SK-N-MC (cell line): ENCODE results near the gene CACNA1A.

Source experiments
- DNase-seq: peaks from one replicate; pipeline ENCODE4 v3.0.0-alpha.2; 2011; ENCODE audit warnings: low read depth, low spot score
- H3K27ac ChIP-seq: fragments of 200-600 bp; sonication (generic); 2 replicates; pipeline ENCODE4 v1.5.1; 2016; ENCODE audit warnings: mixed run types
- H3K36me3 ChIP-seq: fragments of 200-600 bp; sonication (generic); 2 replicates; pipeline ENCODE4 v1.6.1; 2017; ENCODE audit warnings: antibody characterized with exemption, low read length, mixed read lengths; ENCODE audit not compliant: insufficient read depth
- H3K4me3 ChIP-seq: fragments of 200-600 bp; sonication (generic); 2 replicates; pipeline ENCODE4 v1.5.1; 2016
- H3K9ac ChIP-seq: fragments of 200-600 bp; sonication (generic); 2 replicates; pipeline ENCODE4 v1.8.0; 2017; ENCODE audit warnings: mixed run types, mixed read lengths; ENCODE audit not compliant: insufficient read length
- H3K9me3 ChIP-seq: fragments of 200-600 bp; sonication (generic); 2 replicates; pipeline ENCODE4 v1.6.1; 2017; ENCODE audit warnings: low read depth, mild to moderate bottlenecking, antibody characterized with exemption, low read length, moderate library complexity, mixed read lengths
- EZH2 ChIP-seq: fragments of 200-600 bp; sonication (generic); IDR thresholded peaks from one replicate; pipeline ENCODE4 v1.6.1; 2017; ENCODE audit warnings: antibody characterized with exemption
- FOXP2 ChIP-seq: optimal IDR thresholded peaks from 2 replicates; pipeline ENCODE3; 2011; ENCODE audit warnings: mild to moderate bottlenecking, moderate library complexity; ENCODE audit not compliant: insufficient read depth; ENCODE audit errors: extremely low read length, control extremely low read depth
- POLR2AphosphoS5 ChIP-seq: IDR thresholded peaks from 2 replicates; pipeline ENCODE4 v1.6.1; 2012; ENCODE audit warnings: mild to moderate bottlenecking, low read depth, low read length, borderline replicate concordance

Gene CACNA1A

DNA sequence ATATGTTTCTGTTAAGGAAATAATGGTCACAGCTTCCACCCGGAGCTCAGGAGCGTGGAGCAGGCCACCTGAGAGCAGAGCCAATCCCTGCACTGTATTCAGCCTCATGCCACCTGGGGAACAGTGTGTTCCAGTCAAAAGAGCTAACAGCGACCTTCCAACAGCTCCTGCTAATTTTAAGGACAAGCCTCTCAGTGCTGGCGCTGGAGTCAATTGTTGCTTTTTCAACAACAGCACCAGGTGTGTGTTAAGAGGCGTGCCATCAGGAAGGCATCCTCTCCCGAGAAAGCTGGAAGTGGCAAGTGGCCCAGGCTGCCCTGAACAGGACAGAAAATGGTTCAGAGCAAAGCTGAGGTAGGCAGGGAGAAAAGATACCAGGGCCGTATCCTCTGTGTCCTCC is 102.0 kb downstream of the CACNA1A start:
- H3K9me3 ChIP-seq: no peaks in the 10 kb centered on the region
- H3K27ac ChIP-seq: no peak overlapping the region
- TF ChIP-seq FOXP2: no peak
- no peak for TF ChIP-seq EZH2
- TF ChIP-seq POLR2AphosphoS5: no peak
- no peak overlapping the region for H3K9ac ChIP-seq
- no peak overlapping the region for H3K4me3 ChIP-seq
- H3K36me3 ChIP-seq: no peaks in the 10 kb centered on the region
- no peak for DNase-seq

DNA sequence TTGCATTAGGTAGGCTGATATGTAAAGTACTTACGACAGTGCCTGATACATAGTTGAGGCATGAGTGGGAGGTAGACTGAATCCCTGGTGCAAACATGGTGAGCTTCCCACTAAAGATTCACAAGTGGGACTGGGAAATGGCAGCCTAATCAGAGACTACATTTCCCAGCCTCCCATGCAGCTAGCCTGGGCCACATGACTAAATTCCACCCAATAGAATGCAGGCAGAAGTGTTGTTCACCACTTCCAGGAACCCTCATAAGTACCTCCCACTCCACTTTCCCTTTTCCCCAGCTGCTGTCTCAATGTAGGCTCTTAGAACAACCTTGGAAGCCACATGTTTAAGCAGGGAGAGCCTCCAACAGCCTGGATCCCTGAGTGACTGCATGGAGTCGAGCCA is 104.9 kb downstream of the CACNA1A start:
- no peak overlapping the region for H3K4me3 ChIP-seq
- H3K36me3 ChIP-seq: no peaks in the 10 kb centered on the region
- no peak for DNase-seq
- no peak overlapping the region for H3K9ac ChIP-seq
- no peaks in the 10 kb centered on the region for H3K9me3 ChIP-seq
- TF ChIP-seq POLR2AphosphoS5: no peak
- TF ChIP-seq EZH2: no peak
- TF ChIP-seq FOXP2: no peak
- H3K27ac ChIP-seq: no peak overlapping the region

DNA sequence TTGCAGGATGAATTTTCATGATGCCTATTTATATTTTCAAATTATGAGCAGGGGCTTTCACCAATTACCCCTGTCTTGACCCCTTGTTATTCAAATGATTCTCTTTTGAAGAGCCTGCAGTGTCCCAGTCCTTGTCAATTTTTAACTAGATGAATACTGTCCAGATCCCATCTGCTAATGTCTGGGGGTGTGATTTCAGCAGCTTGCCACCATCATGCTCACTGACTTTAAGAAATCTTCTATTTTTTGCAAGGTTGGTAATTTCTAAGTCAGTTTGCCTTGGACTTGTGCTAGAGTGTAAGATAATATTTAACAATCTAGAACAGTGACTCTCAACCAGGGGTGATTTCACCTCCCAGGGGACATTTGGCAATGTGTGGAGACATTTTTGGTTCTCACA is 106.0 kb downstream of the CACNA1A start:
- Histone ChIP-seq H3K4me3 (no peak overlapping the region), H3K9ac (no peak overlapping the region), H3K9me3 (no peaks in the 10 kb centered on the region), H3K27ac (no peak overlapping the region), H3K36me3 (no peaks in the 10 kb centered on the region)
- TF ChIP-seq EZH2 (no peak), POLR2AphosphoS5 (no peak), FOXP2 (no peak)
- no peak for DNase-seq

DNA sequence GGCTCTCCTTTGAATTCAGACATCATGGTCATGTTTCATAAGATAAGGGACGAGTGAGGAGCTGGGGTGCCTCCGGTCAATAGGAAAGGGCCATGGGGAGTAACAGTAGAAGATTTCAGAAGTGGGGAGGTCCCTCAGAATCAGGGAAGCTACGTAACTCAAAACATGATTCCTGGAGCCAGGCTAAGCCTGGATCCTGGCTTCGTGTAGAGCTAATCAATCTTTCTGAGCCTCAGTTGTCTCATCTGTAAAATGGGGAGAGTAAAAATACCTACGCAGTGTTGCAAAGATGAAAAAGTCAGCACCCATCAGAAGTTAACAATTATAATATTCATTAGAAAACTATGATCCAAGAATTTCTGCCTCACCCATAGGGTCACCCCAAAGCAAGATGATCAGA is 106.5 kb downstream of the CACNA1A start:
- H3K9me3 ChIP-seq: no peaks in the 10 kb centered on the region
- DNase-seq: no peak
- no peak overlapping the region for H3K27ac ChIP-seq
- H3K4me3 ChIP-seq: no peak overlapping the region
- TF ChIP-seq FOXP2 (no peak), POLR2AphosphoS5 (no peak), EZH2 (no peak)
- no peaks in the 10 kb centered on the region for H3K36me3 ChIP-seq
- no peak overlapping the region for H3K9ac ChIP-seq

- no peak overlapping the region for H3K9ac ChIP-seq
- no peak overlapping the region for H3K4me3 ChIP-seq
- no peaks in the 10 kb centered on the region for H3K9me3 ChIP-seq
- H3K27ac ChIP-seq: peak overlapping the region; percentile 42; the same call in 1 of the 2 replicates
- no peaks in the 10 kb centered on the region for H3K36me3 ChIP-seq
- TF ChIP-seq FOXP2: no peak
- TF ChIP-seq EZH2: no peak
- no peak for TF ChIP-seq POLR2AphosphoS5
- DNase-seq: no peak
Observed at GRCh38 chr19:13398780-13399726, 107.2 kb downstream of the CACNA1A start.

GRCh38 chr19:13398182-13398581 is 108.1 kb downstream of the CACNA1A start:
- no peak for DNase-seq
- no peak for TF ChIP-seq FOXP2
- TF ChIP-seq EZH2: no peak
- no peak for TF ChIP-seq POLR2AphosphoS5
- H3K27ac ChIP-seq: no peak overlapping the region
- H3K9ac ChIP-seq: no peak overlapping the region
- no peak overlapping the region for H3K4me3 ChIP-seq
- no peaks in the 10 kb centered on the region for H3K36me3 ChIP-seq
- H3K9me3 ChIP-seq: no peaks in the 10 kb centered on the region

- H3K9me3 ChIP-seq: no peaks in the 10 kb centered on the region
- no peak for DNase-seq
- no peak for TF ChIP-seq FOXP2
- no peak for TF ChIP-seq POLR2AphosphoS5
- TF ChIP-seq EZH2: no peak
- peak overlapping the region; percentile 63 for H3K4me3 ChIP-seq
- H3K9ac ChIP-seq: no peak overlapping the region
- no peaks in the 10 kb centered on the region for H3K36me3 ChIP-seq
- H3K27ac ChIP-seq: no peak overlapping the region
Observed at GRCh38 chr19:13396250-13397080, 109.8 kb downstream of the CACNA1A start.

DNA sequence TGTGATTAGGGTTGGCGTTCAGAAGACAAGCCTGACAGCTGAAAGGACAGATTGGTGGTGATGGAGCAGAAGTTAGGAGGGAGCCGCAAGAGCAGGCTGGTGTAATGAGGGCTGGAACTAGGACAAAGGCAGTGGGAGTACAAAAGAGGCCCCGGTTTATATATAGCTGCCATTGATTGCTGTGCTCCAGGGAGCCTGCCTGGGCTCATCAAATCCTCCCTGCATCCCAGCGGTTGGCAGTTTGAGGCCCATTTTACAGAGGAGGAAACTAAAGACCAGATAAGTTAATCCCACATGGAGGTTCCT is 123.7 kb downstream of the CACNA1A start:
- Histone ChIP-seq H3K9me3 (no peaks in the 10 kb centered on the region), H3K27ac (no peak overlapping the region), H3K9ac (no peak overlapping the region), H3K4me3 (no peak overlapping the region), H3K36me3 (no peaks in the 10 kb centered on the region)
- TF ChIP-seq POLR2AphosphoS5: no peak
- TF ChIP-seq FOXP2: no peak
- no peak for TF ChIP-seq EZH2
- DNase-seq: no peak
